Dermis microvascular lymphatic vessel endothelial cell (primary cell): ENCODE measurements around the gene C3orf62. TPM values are rescaled to one million over a fixed set of nuclear protein-coding genes. Genes with fewer than 3 reads are reported as not detected.
A peak's percentile ranks its signal among the peaks of the same experiment; 100 is the strongest.

Source experiments
- DNase-seq, 2 donors: peaks; one replicate each; pipeline versions ENCODE4 v3.0.0 to v3.0.0-alpha.2; 2010; ENCODE audit warnings: low read depth in 2 of 2
- total RNA-seq: library from RNA; depleted of rRNA; stranded (reverse); fragments of >200 nt; gene quantifications from 2 replicates; pipeline ENCODE4 v1.2.1, GENCODE V29; 2014

The C3orf62 gene
- 1.3 and 3.7 TPM in 2 replicates for total RNA-seq

- DNase-seq, result peak in 1 of 2 donors; percentile 85
These were observed at the start of gene C3orf62 for GRCh38 chr3:49276475-49277382. Gene C3orf62, minus strand, starts transcription at chr3:49277232. Its CDS starts 360 bp downstream, at chr3:49276872.

DNA sequence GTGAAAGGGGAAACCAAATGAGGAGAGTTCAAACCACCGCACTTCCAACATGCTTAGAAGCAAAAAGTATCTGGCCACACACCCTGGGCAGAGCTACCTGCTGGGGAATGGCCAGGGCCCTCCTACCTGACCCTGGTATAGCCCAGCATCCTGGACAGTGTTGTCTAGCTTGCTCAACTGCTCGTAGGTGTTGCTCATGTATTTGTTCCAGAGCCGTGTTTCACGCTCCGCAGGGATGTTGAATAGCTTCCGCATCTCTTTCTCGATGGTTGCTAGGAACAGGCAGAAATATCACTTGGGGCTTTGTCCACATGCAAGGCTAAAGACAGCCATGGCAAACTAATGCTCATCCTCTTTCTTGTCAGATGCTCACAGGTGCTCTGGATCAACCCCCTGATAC lies 47.7 kb upstream of the C3orf62 start:
- no peak for DNase-seq

GRCh38 chr3:49316696-49317457 lies 39.8 kb upstream of the C3orf62 start:
- DNase-seq, result no peak

GRCh38 chr3:49313896-49314688 lies 37.1 kb upstream of the C3orf62 start:
- DNase-seq, result peak in 1 of 2 donors; percentile 67

DNA sequence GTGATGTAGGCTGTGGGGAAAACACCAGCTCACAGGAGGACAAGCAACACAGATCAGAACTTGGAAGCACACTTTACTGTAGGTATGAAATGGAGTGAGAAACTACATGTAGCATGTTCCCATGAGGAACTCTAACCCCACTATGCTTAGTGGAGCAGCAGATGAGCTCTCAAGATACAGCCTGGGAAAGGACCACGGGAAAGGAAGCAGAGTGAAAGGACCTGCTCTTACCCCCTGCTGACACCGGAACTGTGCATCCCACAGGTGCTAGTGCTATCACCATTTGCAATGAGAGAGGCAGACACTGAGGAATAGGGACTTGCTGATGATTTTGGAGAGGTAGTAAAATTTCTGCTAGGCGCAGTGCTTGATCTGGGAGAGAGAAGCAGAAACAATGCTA lies 34.3 kb upstream of the C3orf62 start:
- no peak for DNase-seq

GRCh38 chr3:49310677-49311076 lies 33.6 kb upstream of the C3orf62 start:
- no peak for DNase-seq

DNA sequence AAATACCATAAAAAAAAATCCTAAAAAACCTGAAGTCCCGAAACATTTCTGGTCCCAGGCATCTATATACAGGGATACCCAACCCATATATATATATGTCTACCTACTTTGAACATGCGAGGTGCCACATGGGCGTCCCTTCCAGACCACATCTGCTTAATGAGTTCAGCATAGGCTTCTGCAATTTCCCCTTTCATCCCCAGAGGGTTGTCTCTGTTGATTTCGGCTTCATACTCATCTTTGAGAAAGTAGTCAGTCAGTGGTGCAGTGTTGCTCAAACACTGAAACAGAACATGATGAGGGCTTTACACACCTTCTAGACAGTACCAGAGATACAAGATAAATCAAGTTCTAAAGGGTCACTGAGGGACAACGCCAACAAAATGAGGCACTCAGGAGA lies 28.6 kb upstream of the C3orf62 start:
- DNase-seq, result no peak

GRCh38 chr3:49302613-49303012 lies 25.6 kb upstream of the C3orf62 start:
- DNase-seq, result no peak

DNA sequence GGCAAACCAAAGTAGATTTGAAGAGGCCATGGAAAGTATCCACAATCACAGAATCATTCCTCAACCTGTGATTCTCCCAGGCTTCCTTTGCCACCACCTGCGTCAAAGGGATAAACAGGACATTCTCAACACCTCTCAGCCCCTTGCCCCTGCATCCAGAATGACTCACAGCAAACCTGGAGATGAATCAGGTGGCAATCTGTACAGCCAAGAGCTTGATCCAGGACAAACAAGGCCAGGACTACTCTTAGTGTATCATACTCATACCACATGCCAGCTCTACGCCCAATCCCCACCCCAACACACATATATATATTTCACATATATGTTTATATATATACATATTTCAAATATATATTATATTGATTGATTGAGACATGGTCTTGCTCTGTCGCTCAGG lies 23.6 kb upstream of the C3orf62 start:
- DNase-seq, result no peak

DNA sequence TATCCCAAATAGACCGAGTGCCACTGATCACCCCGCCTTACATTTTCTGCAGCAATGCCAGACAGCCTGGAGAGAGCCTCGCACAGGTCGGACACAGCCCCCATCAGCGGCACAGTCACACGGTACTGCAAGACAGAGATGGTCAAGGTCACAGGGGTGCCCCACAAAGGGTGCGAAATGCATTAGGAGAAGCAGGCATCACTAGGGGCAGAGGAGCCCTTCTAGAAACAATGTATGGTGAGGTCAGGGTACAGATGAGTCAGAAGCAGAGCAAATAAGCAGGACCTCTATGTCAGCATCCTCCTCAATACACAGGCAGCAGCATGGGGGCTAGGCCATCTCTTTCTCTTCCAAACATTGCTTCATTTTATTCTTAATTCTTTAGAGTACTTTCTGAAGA lies 21.5 kb upstream of the C3orf62 start:
- no peak for DNase-seq

DNA sequence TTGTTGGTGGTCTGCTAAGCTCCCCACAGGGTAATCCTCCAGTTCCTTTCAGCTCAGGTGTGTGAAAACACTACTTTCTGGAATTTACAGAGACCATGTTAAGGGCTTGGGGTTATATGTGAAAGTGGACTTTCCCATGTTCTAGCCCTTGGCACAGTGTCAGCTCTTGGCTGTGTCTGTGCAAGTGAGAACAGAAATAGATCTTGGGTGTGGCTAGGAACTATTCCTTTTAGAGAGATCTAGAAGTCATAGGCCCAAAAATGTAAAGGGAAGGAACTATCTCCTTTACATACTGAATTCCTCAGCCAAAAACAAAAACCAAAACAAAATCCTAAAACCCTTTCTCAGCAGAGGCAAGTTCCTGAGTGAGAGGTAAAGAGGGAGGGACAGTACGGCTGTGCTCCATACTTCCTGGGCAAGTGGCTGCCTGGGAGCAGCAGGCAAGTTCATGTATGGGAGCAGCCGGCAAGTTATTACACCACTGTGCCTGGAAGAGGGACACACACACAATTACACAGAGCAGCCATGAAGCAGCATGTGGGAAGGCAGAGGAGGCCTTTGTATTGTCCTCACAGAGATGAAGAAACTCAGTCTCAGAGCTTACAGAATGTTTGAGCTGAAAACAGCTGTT lies 19.9 kb upstream of the C3orf62 start:
- DNase-seq, result no peak

GRCh38 chr3:49295489-49296058 lies 18.5 kb upstream of the C3orf62 start:
- peak in 1 of 2 donors; percentile 53 for DNase-seq

GRCh38 chr3:49294343-49294742 lies 17.3 kb upstream of the C3orf62 start:
- peak; percentile 47 to 67 for DNase-seq

GRCh38 chr3:49283997-49284396 lies 7.0 kb upstream of the C3orf62 start:
- no peak for DNase-seq

- peak in 1 of 2 donors; percentile 27 for DNase-seq
These were observed 2.3 kb upstream of the C3orf62 start for GRCh38 chr3:49279376-49279775.

DNA sequence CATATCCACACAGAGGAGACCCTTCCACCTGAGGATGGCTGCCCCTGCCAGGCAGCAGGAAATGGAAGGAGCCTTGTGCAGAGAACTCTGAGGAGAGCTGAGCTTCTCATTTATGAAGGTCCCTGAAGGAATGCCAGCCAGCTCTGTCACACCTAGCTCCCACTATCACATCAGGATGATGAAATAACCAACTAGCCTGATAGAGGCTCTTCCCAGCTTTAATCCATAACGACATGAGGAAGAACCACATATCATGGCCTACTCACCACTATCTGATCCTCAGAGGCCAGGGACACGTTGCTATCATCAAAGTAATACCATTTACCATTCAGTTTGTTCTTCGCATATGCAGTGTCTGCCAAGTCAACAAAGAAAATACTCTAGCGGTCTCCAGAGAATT lies 1.5 kb upstream of the C3orf62 start:
- DNase-seq, result no peak

DNA sequence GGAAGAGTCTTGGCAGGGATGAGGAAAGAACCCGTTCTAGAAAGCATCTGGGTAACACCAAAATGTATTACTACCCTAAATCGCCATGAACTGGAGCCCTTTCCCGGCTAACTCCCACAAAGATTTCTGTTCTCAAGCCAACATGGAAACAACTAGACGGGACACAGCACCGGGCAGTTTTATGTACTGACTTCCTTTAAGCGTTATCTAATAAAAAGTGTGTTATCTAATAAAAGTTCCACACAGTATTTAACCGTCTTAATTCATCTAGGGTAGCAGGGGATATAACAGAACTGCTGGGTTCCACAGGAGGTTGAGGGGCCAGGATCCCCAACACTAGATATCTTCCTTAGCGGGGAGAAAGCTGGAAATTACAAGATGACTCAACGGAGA lies 347 bp upstream of the C3orf62 start:
- DNase-seq, result peak in 1 of 2 donors; percentile 43

- no peak for DNase-seq
These were observed 3.1 kb downstream of the C3orf62 start for GRCh38 chr3:49273825-49274532.

- DNase-seq, result no peak
These were observed 6.0 kb downstream of the C3orf62 start for GRCh38 chr3:49271047-49271446.

- DNase-seq, result no peak
These were observed 6.9 kb downstream of the C3orf62 start for GRCh38 chr3:49270156-49270500.
